Measurements from ENCODE around the gene GABPB2.

Gene GABPB2

DNA sequence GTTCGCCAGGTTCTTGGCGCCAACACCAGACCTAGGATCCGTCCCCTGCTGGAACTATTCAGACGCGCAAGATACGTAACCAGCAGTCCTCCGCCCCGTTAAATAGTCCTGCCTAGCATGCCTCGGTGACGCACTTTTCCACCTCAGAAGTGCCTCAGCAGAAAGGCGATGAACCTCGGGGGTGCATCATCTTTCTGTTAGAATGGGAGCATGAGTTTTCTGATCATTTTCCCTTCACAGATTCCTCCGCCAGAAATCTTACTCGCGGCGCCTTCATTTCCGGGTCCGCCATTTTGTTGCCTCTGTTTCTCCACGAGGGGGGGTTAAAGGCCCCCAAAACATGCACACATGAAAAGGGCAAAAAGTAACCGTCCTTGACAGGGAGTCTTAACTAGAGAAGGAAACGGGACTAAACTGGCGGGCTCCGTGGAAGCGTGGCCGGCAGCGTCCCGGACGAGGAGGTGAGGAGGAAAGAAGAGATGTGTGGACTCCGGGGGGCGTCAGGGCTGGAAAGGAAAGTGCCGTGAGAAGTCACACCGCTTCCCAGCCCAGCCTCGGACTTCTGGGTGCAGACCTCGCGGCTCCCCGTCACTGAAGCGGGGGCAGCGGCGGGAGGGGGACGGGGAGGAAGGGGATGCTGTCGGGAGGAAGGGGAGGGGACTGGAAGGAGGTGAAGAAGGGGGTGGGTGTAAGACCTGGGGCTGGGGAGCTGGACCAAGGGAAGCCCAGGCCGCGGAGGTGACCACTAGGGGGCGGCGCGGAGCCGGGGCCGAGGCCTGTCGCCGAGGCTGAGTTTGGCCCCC, at the start of gene GABPB2:
GABPB2 (plus strand) TSS at position 288 of the 803 bp plus-strand sequence. CDS start 17,429 bp downstream, outside the sequence.
- DNase-seq (ENCODE audit: low read depth, low spot score): peak; percentile 88

GRCh38 chr1:151024540-151025146, 45.9 kb upstream of the GABPB2 start:
- DNase-seq (ENCODE audit: low read depth, low spot score): peak; percentile 56

DNA sequence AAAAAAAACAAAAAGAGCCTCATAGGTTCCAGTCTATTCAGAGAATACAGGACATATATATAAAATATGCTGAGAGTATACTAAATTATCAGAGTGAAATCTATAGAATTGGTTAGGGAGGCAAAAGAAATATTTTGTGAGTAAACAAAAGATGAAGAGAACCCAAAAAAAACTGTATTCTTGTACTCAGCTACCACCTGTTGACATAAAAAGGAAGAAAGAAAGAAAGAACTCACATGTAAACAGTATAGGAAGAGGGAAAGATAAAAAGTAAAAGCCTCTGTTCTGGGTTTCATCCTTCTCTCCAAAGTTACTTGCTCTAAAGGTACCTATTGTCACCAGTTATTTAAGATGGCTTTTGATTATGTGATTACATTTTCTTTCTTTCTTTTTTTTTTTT, 44.1 kb upstream of the GABPB2 start:
- DNase-seq (ENCODE audit: low read depth, low spot score): no peak

- DNase-seq (ENCODE audit: low read depth, low spot score): no peak
Observed at GRCh38 chr1:151032164-151032563, 38.4 kb upstream of the GABPB2 start.

DNA sequence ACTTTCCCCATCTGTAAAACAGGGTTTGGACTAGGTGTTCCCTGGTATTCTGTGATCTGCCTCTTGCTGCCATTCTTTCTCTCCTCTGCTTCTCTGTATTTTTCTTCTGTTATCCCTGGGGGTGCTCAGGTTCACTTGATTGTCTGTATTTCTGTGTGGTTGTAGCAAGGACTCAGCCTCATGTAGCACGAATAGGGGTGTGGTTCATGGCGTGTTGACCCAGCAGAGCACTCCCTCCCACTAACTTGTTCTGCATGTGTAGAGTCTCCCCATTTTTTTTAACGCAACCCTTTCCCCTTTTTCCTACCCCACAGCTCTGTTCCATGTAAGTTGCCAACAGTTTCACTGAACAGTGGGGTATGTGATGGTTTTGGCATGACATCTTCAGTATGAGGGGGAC, 35.4 kb upstream of the GABPB2 start:
- DNase-seq (ENCODE audit: low read depth, low spot score): no peak

DNA sequence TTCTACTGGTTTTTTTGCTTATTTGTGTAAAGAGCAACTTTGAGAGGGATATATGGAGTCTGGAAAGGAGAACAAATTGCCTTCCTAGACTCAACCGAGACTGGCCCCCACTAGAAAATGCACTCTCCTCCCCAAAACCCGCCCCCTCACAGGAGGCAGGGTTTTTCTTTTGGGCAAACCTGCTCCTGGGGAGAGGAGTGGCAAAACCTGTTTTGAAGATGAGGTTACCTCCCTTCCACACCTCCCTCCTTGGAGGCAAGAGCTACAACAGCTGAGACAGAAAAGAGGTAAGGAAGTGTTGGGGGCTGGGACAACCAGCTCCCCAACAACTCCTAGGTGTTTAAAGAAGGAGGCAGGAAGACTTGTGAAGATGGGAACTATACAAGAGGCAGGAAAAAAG, 34.2 kb upstream of the GABPB2 start, which contains the start of gene BNIPL:
BNIPL (plus strand) TSS at position 231 of the 400 bp plus-strand sequence; CDS start at position 371, 140 bp downstream.
- DNase-seq (ENCODE audit: low read depth, low spot score): no peak

- no peak for DNase-seq (ENCODE audit: low read depth, low spot score)
Observed at GRCh38 chr1:151037032-151037431, 33.5 kb upstream of the GABPB2 start.

DNA sequence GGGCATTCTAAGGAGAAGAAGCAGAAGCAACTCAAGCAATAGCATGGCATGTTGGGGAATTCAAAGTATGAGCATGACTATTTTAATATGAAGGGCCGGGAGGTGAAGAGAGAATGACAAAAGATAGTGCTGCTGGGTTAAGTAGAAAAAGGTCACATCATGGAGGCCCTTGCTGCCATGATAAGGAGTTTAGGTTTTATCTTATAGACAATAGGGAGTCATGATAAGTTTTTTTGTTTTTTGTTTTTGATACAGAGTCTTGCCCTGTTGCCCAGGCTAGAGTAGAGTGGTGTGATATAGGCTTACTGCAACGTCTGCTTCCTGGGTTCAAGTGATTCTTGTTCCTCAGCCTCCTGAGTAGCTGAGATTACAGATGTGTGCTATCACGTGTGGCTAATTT, 31.0 kb upstream of the GABPB2 start:
- no peak for DNase-seq (ENCODE audit: low read depth, low spot score)

GRCh38 chr1:151043163-151043562, 27.4 kb upstream of the GABPB2 start:
- no peak for DNase-seq (ENCODE audit: low read depth, low spot score)

DNA sequence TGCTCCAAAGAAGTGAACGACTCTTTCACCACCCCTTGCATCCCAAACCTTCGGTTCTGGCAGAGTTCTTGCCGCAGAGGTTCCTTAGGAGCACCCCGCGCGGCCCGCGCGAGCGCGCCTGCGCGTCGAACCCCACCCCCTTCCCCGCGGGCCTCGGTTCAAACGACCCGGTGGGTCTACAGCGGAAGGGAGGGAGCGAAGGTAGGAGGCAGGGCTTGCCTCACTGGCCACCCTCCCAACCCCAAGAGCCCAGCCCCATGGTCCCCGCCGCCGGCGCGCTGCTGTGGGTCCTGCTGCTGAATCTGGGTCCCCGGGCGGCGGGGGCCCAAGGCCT, 23.0 kb upstream of the GABPB2 start, which contains the start of gene C1orf56:
C1orf56 (plus strand) TSS at position 161 of the 334 bp plus-strand sequence; CDS start at position 258, 97 bp downstream.
- no peak for DNase-seq (ENCODE audit: low read depth, low spot score)

DNA sequence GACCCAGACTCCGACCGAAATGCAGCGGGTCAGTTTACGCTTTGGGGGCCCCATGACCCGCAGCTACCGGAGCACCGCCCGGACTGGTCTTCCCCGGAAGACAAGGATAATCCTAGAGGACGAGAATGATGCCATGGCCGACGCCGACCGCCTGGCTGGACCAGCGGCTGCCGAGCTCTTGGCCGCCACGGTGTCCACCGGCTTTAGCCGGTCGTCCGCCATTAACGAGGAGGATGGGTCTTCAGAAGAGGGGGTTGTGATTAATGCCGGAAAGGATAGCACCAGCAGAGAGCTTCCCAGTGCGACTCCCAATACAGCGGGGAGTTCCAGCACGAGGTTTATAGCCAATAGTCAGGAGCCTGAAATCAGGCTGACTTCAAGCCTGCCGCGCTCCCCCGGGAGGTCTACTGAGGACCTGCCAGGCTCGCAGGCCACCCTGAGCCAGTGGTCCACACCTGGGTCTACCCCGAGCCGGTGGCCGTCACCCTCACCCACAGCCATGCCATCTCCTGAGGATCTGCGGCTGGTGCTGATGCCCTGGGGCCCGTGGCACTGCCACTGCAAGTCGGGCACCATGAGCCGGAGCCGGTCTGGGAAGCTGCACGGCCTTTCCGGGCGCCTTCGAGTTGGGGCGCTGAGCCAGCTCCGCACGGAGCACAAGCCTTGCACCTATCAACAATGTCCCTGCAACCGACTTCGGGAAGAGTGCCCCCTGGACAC, 22.5 kb upstream of the GABPB2 start:
- DNase-seq (ENCODE audit: low read depth, low spot score): no peak

GRCh38 chr1:151048645-151049032, 21.9 kb upstream of the GABPB2 start:
- DNase-seq (ENCODE audit: low read depth, low spot score): peak; percentile 70

DNA sequence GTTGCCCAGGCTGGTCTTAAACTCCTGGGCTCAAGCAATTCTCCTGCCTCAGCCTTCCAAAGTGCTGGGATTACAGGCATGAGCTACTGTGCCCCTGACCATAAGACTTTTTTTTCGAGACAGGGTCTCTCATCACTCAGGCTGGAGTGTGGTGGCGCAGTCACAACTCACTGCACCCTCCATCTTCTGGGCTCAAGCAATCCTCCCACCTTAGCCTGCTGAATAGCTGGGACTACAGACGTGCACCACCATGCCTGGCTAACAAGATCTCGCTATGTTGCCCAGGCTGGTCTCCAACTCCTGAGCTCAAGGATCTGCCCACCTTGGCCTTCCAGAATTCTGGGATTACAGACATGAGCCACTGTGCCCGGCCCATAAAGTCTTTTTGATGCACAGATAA, 21.1 kb upstream of the GABPB2 start:
- DNase-seq (ENCODE audit: low read depth, low spot score): no peak

GRCh38 chr1:151050051-151050688, 20.4 kb upstream of the GABPB2 start:
- DNase-seq (ENCODE audit: low read depth, low spot score): no peak

- no peak for DNase-seq (ENCODE audit: low read depth, low spot score)
Observed at GRCh38 chr1:151051356-151052009, 19.1 kb upstream of the GABPB2 start.

DNA sequence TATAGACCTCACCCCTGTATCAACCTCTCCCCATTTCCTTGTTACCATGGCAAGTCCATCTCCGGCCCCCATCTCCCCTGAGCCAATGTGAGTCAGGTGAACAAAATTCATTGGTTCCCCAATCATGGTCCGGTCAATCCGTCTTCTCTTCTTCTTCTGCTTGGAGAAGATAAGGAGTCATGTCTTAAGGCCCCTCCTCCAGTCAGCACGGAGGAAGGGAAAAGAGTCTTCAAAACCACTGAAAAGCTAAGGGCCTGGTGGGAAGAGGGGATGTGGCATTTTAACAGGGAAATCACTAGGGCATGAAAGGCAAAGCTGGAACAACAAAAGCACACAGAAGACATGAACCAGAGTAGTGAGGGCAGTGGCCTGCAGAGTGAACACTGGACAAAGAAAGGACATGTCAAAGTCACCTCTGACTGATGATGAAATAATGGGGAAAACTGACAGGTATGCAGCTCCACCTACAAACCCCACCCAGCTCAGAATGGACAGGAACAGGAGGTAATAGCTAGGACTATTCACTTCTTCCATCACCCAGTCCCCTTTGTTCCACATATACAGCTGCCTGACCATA, 15.5 kb upstream of the GABPB2 start:
- DNase-seq (ENCODE audit: low read depth, low spot score): no peak

DNA sequence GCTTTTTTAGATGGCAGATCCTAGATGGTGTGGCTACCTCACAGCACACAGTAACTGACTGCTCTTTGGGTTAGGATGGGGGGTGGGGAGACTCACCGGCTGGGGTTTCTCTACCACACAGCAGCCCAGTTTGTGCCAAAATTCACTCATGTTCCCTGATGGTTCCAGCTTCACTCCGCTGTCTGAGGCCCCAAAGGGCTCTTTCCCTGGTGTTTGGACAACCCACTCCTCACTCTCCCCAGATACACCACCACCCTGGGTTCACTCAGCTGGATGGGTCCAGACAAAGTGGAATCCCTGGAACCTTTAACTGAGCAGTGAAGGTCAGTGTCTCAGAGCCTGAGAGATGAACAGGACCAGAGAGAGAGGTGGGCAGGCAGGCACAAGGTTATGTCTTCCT, 15.0 kb upstream of the GABPB2 start:
- DNase-seq (ENCODE audit: low read depth, low spot score): no peak

DNA sequence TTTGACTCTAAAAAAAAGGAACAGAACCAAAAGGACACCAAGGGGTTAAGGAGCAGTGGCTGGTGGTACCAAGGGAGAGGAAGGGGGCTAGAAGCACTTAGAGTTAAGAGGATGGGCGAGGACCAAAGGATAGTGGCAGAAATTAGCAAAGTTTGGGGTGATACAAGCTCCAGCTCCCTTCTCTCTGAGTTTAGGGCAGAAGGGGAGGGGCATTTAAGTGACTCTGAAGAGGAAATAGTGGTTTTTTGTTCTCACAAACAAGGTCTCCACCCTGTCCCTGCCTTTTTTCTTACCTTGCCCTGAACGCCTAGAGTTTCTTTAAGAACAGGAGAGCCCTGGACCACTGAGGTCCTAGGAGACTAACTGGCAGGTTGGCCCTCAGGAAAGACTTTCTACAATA, 14.4 kb upstream of the GABPB2 start:
- no peak for DNase-seq (ENCODE audit: low read depth, low spot score)

- no peak for DNase-seq (ENCODE audit: low read depth, low spot score)
Observed at GRCh38 chr1:151058692-151059091, 11.9 kb upstream of the GABPB2 start.

DNA sequence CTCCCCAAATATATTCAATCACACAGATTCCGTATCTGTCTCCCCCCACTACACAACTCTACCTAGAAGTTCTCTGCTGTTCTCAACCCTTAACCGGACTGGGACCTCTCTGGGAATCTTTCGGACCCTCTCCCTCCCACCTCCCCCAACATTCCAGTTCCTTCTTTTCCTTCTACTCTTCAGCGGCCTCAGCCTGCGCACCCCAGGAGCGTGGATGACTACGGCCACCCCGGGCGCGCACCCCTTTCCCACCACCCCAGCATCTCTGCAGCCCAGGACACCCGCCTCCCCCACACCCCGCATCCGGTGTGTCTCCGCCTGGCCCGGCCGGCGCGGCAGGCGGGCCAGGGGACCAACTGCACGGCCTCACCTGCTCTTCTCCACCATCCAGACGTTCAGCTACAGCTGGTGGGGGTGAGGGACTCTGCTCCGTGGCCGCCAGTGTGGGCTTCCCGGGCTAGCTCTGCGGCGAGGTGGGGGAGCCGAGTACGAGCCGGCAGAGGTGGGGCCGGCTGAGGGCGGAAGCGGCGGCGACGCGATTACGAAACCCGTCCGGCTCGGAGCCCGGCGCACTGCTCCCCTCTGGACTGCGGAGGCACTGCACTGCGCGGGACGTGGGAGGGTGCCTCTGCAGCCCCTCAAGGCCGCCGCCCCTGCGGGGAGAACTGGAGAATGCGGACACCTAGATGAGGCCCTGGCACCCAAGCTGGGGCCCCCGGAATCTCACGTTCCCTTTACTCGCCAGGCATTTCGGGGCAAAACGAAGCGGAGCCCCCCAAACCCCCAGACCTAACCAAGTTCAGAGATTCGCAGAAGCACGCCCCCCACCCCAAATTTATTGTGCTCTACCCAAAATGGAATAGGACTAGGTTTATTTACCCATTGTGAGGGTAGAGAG, 11.2 kb upstream of the GABPB2 start, which contains the start of gene CDC42SE1:
CDC42SE1 (minus strand) TSS at position 514 of the 898 bp plus-strand sequence. CDS start 3,892 bp downstream, outside the sequence.
- DNase-seq (ENCODE audit: low read depth, low spot score): peak; percentile 47
